Measurements from ENCODE around the gene SEC61A1.

- TF ChIP-seq CTCF (IDR thresholded peaks at IDR 0.05; ENCODE audit: low read length) (no peak), EZH2 (IDR thresholded peaks at IDR 0.05; ENCODE audit: borderline replicate concordance, low read length) (no peak)
Observed at GRCh38 chr3:128033102-128033501, 19.1 kb upstream of the SEC61A1 start.
